H1 (cell line): ENCODE data around the gene SPTAN1. TPM values are rescaled to one million over a fixed set of nuclear protein-coding genes. Genes with fewer than 3 reads are reported as not detected.

ENCODE experiments used
- CTCF ChIA-PET: fragments of 300-600 bp; sonication (Branson Sonifier 250); formaldehyde crosslinking; loops from one replicate; lab custom pipeline; 2021; ENCODE audit not compliant: partially characterized antibody; lab: Charles Lee
- POLR2A ChIA-PET: fragments of 300-600 bp; sonication (Branson Sonifier 250); formaldehyde crosslinking; loops from one replicate; lab custom pipeline; 2021; ENCODE audit warnings: inconsistent platforms; ENCODE audit not compliant: partially characterized antibody; lab: Charles Lee
- DNase-seq, 2 experiments: peaks; one replicate each; pipeline versions ENCODE4 v3.0.0 to v3.0.0-alpha.2; 2010 to 2022; ENCODE audit warnings: low spot score in 2 of 2, low read depth in 1 of 2, mixed read lengths in 1 of 2
- FAIRE-seq: peaks from 2 replicates; lab custom pipeline; 2011; peaks lifted over from hg19 to GRCh38; lab: Jason Lieb, UNC
- H2AFZ ChIP-seq: 2 replicates; pipeline ENCODE4 v1.8.1; 2012; ENCODE audit warnings: low read length, inconsistent platforms
- H2AK5ac ChIP-seq: 2 replicates; pipeline ENCODE4 v1.6.1; 2013; ENCODE audit warnings: low read depth, low read length
- H2BK120ac ChIP-seq: replicated peaks from 2 replicates; pipeline ENCODE3; 2013; ENCODE audit warnings: low read depth, low read length, inconsistent platforms
- H2BK12ac ChIP-seq: 2 replicates; pipeline ENCODE4 v1.6.1; 2013; ENCODE audit warnings: low read depth, low read length
- H2BK15ac ChIP-seq: 2 replicates; pipeline ENCODE4 v1.6.1; 2013; ENCODE audit warnings: low read length
- H2BK20ac ChIP-seq: 2 replicates; pipeline ENCODE4 v1.6.1; 2013; ENCODE audit warnings: low read length
- H2BK5ac ChIP-seq: 2 replicates; pipeline ENCODE4 v1.6.1; 2013; ENCODE audit warnings: low read depth, low read length
- H3K14ac ChIP-seq: 2 replicates; pipeline ENCODE4 v1.6.1; 2013; ENCODE audit warnings: inconsistent platforms; ENCODE audit not compliant: insufficient read length
- H3K18ac ChIP-seq: 2 replicates; pipeline ENCODE4 v1.6.1; 2013; ENCODE audit warnings: low read length; ENCODE audit errors: extremely low read depth
- H3K23ac ChIP-seq: 2 replicates; pipeline ENCODE4 v1.6.1; 2013; ENCODE audit warnings: inconsistent platforms; ENCODE audit not compliant: insufficient read length
- H3K23me2 ChIP-seq: 2 replicates; pipeline ENCODE4 v1.6.1; 2013; ENCODE audit warnings: low read depth, low read length
- H3K27ac ChIP-seq: 2 replicates; pipeline ENCODE4 v1.6.1; 2011; ENCODE audit warnings: low read depth, low read length, inconsistent platforms
- H3K27me3 ChIP-seq, 4 experiments: replicated peaks in 1 of 4; 1 replicate in 1 of 4; 2 replicates in 3 of 4; pipeline versions ENCODE4 v1.6.1 to v1.8.1; 2011 to 2013; ENCODE audit warnings: low read length in 3 of 4, mild to moderate bottlenecking in 3 of 4, inconsistent platforms in 2 of 4, mixed read lengths in 2 of 4, moderate library complexity in 1 of 4; ENCODE audit not compliant: control insufficient read depth in 3 of 4, insufficient read depth in 3 of 4; ENCODE audit errors: extremely low read depth in 1 of 4
- H3K36me3 ChIP-seq, 4 experiments: 2 replicates each; pipeline versions ENCODE4 v1.6.1 to v1.8.1; 2011 to 2013; ENCODE audit warnings: mild to moderate bottlenecking in 4 of 4, low read length in 3 of 4, moderate library complexity in 2 of 4, control low read depth in 1 of 4, inconsistent platforms in 1 of 4; ENCODE audit not compliant: insufficient read depth in 4 of 4, control insufficient read depth in 2 of 4
- H3K4ac ChIP-seq: replicated peaks from 2 replicates; pipeline ENCODE3; 2013; ENCODE audit warnings: low read length, low read depth, mixed read lengths, inconsistent platforms; ENCODE audit not compliant: insufficient read length
- H3K4me1 ChIP-seq, 4 experiments: replicated peaks in 1 of 4; 1 replicate in 1 of 4; 2 replicates in 3 of 4; pipeline versions ENCODE4 v1.6.1 to v1.8.1; 2011 to 2013; ENCODE audit warnings: low read length in 3 of 4, inconsistent platforms in 2 of 4, mixed read lengths in 1 of 4; ENCODE audit not compliant: insufficient read depth in 4 of 4, control insufficient read depth in 3 of 4
- H3K4me2 ChIP-seq, 2 experiments: 2 replicates each; pipeline versions ENCODE4 v1.6.1 to v1.8.1; 2011 to 2013; ENCODE audit warnings: low read depth in 2 of 2, low read length in 2 of 2, control low read depth in 1 of 2, inconsistent platforms in 1 of 2, mild to moderate bottlenecking in 1 of 2; ENCODE audit not compliant: insufficient read depth in 1 of 2
- H3K4me3 ChIP-seq, 4 experiments: fragments of 200-600, 300-600 bp in 1 of 4; sonication (generic), shearing (Covaris generic), sonication (Bioruptor Twin) in 1 of 4; 2 replicates each; pipeline versions ENCODE4 v1.5.1 to v1.8.1; 2011 to 2016; ENCODE audit warnings: low read length in 4 of 4, low read depth in 3 of 4, control low read depth in 2 of 4, inconsistent platforms in 2 of 4, mild to moderate bottlenecking in 2 of 4, mixed read lengths in 1 of 4, moderate library complexity in 1 of 4; ENCODE audit not compliant: insufficient read depth in 2 of 4; ENCODE audit errors: extremely low read depth in 1 of 4
- H3K56ac ChIP-seq: replicated peaks from 2 replicates; pipeline ENCODE3; 2013; ENCODE audit warnings: low read depth, mild to moderate bottlenecking, mixed read lengths, low read length, inconsistent platforms; ENCODE audit not compliant: insufficient read length
- H3K79me1 ChIP-seq: 2 replicates; pipeline ENCODE4 v1.6.1; 2013; ENCODE audit warnings: low read depth, low read length, control low read depth
- H3K79me2 ChIP-seq, 2 experiments: 2 replicates each; pipeline versions ENCODE4 v1.6.1 to v1.8.1; 2012 to 2013; ENCODE audit warnings: low read length in 2 of 2, mild to moderate bottlenecking in 2 of 2, inconsistent platforms in 1 of 2; ENCODE audit not compliant: insufficient read depth in 2 of 2, control insufficient read depth in 1 of 2
- H3K9ac ChIP-seq, 4 experiments: replicated peaks in 1 of 4; 1 replicate in 1 of 4; 2 replicates in 3 of 4; pipeline versions ENCODE4 v1.6.1 to v1.8.1; 2011 to 2013; ENCODE audit warnings: low read depth in 3 of 4, low read length in 3 of 4, control low read depth in 2 of 4, mild to moderate bottlenecking in 2 of 4, moderate library complexity in 2 of 4, inconsistent platforms in 1 of 4; ENCODE audit errors: extremely low read depth in 1 of 4
- H3K9me3 ChIP-seq, 2 experiments: 2 replicates each; pipeline versions ENCODE4 v1.6.1 to v1.8.1; 2012 to 2013; ENCODE audit warnings: mild to moderate bottlenecking in 2 of 2, moderate library complexity in 2 of 2, control low read depth in 1 of 2, inconsistent platforms in 1 of 2, low read depth in 1 of 2, low read length in 1 of 2, mixed read lengths in 1 of 2; ENCODE audit not compliant: insufficient read depth in 2 of 2
- H4K20me1 ChIP-seq, 2 experiments: replicated peaks in 1 of 2; 2 replicates each; pipeline versions ENCODE3 to v1.8.1; 2011 to 2013; ENCODE audit warnings: inconsistent platforms in 2 of 2, low read length in 2 of 2, mild to moderate bottlenecking in 1 of 2; ENCODE audit not compliant: insufficient read depth in 2 of 2, control insufficient read depth in 1 of 2
- H4K5ac ChIP-seq: 2 replicates; pipeline ENCODE4 v1.6.1; 2013; ENCODE audit warnings: low read length, low read depth, mixed read lengths, inconsistent platforms; ENCODE audit not compliant: insufficient read length
- H4K8ac ChIP-seq: 2 replicates; pipeline ENCODE4 v1.8.0; 2013; ENCODE audit warnings: mild to moderate bottlenecking, moderate library complexity, low read length, inconsistent platforms; ENCODE audit not compliant: insufficient read depth; ENCODE audit errors: extremely low read depth
- H4K91ac ChIP-seq: replicated peaks from 2 replicates; pipeline ENCODE3; 2013; ENCODE audit warnings: low read length, mixed read lengths, inconsistent platforms; ENCODE audit not compliant: insufficient read length
- ASH2L ChIP-seq: fragments of 200-600, 300-600 bp; sonication (generic); IDR thresholded peaks from one replicate; pipeline ENCODE4 v1.7.1; 2017; ENCODE audit warnings: low read length
- CEBPB ChIP-seq: IDR thresholded peaks from 2 replicates; pipeline ENCODE4 v1.6.1; 2012; ENCODE audit warnings: low read depth, low read length
- CHD2 ChIP-seq: IDR thresholded peaks from 2 replicates; pipeline ENCODE4 v1.6.1; 2012; ENCODE audit warnings: low read length, improper control_type of control experiment
- CTCF ChIP-seq, 3 experiments: IDR thresholded peaks; 1 replicate in 2 of 3; 2 replicates in 1 of 3; pipeline versions ENCODE4 v1.5.1 to v1.6.1; 2011; ENCODE audit warnings: low read length in 3 of 3, mild to moderate bottlenecking in 3 of 3, inconsistent platforms in 2 of 3, low read depth in 1 of 3, moderate library complexity in 1 of 3; ENCODE audit not compliant: insufficient read depth in 1 of 3; ENCODE audit errors: control extremely low read depth in 1 of 3
- EGR1 ChIP-seq: IDR thresholded peaks from 2 replicates; pipeline ENCODE4 v1.6.1; 2011; ENCODE audit warnings: low read depth, low read length, borderline replicate concordance
- HDAC2 ChIP-seq, 2 experiments: fragments of 300-600 bp in 1 of 2; sonication (generic) in 1 of 2; IDR thresholded peaks; 2 replicates each; pipeline ENCODE4 v1.6.1; 2011 to 2012; ENCODE audit warnings: low read depth in 2 of 2, low read length in 2 of 2, mild to moderate bottlenecking in 2 of 2, moderate library complexity in 2 of 2, borderline replicate concordance in 1 of 2, inconsistent platforms in 1 of 2
- KDM1A ChIP-seq: fragments of 200-600, 300-600 bp; sonication (generic); IDR thresholded peaks from 2 replicates; pipeline ENCODE4 v1.7.1; 2016; ENCODE audit warnings: mild to moderate bottlenecking, low read length, borderline replicate concordance
- ZNF274 ChIP-seq: IDR thresholded peaks from 2 replicates; pipeline ENCODE4 v1.7.0; 2012; ENCODE audit warnings: low read length, borderline replicate concordance; ENCODE audit errors: extremely low read depth
- WGBS, 2 experiments: shearing (Covaris generic) in 1 of 2; methylation state at CpG; one replicate each; pipeline versions ENCODE4 v1.1.6 to v1.1.7; 2013 to 2015; ENCODE audit warnings: low lambda C conversion rate in 2 of 2, mixed read lengths in 2 of 2, inconsistent platforms in 1 of 2, low coverage in 1 of 2, missing lambda C conversion rate in 1 of 2; ENCODE audit not compliant: insufficient replicate concordance in 2 of 2, insufficient coverage in 1 of 2, insufficient read length in 1 of 2; ENCODE audit errors: extremely low coverage in 1 of 2, missing lambda C conversion rate in 1 of 2; 5-methylcytosine and 5-hydroxymethylcytosine counted together
- polyA plus RNA-seq, 7 experiments: library from polyadenylated mRNA; depleted of rRNA in 3 of 7; stranded (reverse) in 5 of 7; unstranded in 2 of 7; fragments of >200 nt in 5 of 7; fragments of 200-250 nt in 2 of 7; gene quantifications; 1 replicate in 5 of 7; 2 replicates in 1 of 7; 4 replicates in 1 of 7; pipeline versions ENCODE4 v1.2.1 to v1.2.3, GENCODE V29; 2011 to 2013; ENCODE audit warnings: missing spikeins in 2 of 7, mixed read lengths in 2 of 7
- total RNA-seq: library from RNA; stranded (reverse); fragmentation: NEBNext Ultra II Directional; extraction: Animal tissue kit (Norgen Biotek cat#: 25700); gene quantifications from 2 replicates; pipeline ENCODE4 v1.2.1, GENCODE V29; 2021

SPTAN1 gene
- total and polyA plus RNA-seq, 2 of the 8 experiments (the other 6 are each of a cell fraction or from before 2014, with no cell fraction given): 182 to 216 TPM

- Histone ChIP-seq H3K79me2 (no peaks in the 10 kb centered on the region), H2AFZ (no peak overlapping the region), H3K14ac (no peak overlapping the region), H2BK15ac (no peak overlapping the region), H3K4me3 (no peak overlapping the region), H3K4me2 (no peak overlapping the region), H3K56ac (no peak overlapping the region), H3K18ac (no peak overlapping the region), H3K79me1 (no peaks in the 10 kb centered on the region), H3K9ac (no peak overlapping the region), H3K23me2 (no peaks in the 10 kb centered on the region), H2BK12ac (no peak overlapping the region), H3K27me3 (no peaks in the 10 kb centered on the region), H2BK120ac (no peak overlapping the region), H3K9me3 (no peaks in the 10 kb centered on the region), H3K4me1 (no peaks in the 10 kb centered on the region), H4K20me1 (peaks cover 0 to 4% of the 10 kb centered on the region in 2 experiments), H3K23ac (no peak overlapping the region), H3K27ac (no peak overlapping the region), H2BK20ac (no peak overlapping the region), H4K5ac (no peak overlapping the region), H4K8ac (0 out of 2 replicates have a peak overlapping the region, but pooled peaks have one; percentile 14), H3K4ac (no peak overlapping the region), H2AK5ac (no peak overlapping the region), H3K36me3 (peaks cover 28 to 66% (median 50%) of the 10 kb centered on the region in 4 experiments), H4K91ac (no peak overlapping the region), H2BK5ac (no peak overlapping the region)
- POLR2A ChIA-PET: no interaction called here
- FAIRE-seq: no peak
- CTCF ChIA-PET: no interaction called here
- TF ChIP-seq HDAC2 (IDR thresholded peaks at IDR 0.05; ENCODE audit: borderline replicate concordance in 1 of 2, low read depth in 2 of 2, low read length in 2 of 2) (no peak), CTCF (IDR thresholded peaks at IDR 0.05; ENCODE audit: control extremely low read depth in 1 of 3, insufficient read depth in 1 of 3, low read depth in 1 of 3, low read length in 3 of 3) (no peak), CEBPB (no peak), ZNF274 (no peak), KDM1A (no peak), EGR1 (no peak), ASH2L (no peak), CHD2 (no peak)
- no peak for DNase-seq
- 98% methylated on average over 6 of the region's 6 CpGs; no CpG with 5 or more reads in 1 of the 2 experiments for WGBS, 2 experiments
Observed at GRCh38 chr9:128593039-128593438, 40.7 kb downstream of the SPTAN1 start.
